ENCODE data around the gene PYROXD2. TPM values are rescaled to one million over a fixed set of nuclear protein-coding genes. Genes with fewer than 3 reads are reported as not detected.

PYROXD2 gene
- total RNA-seq, 1 donor from 2014 or later, result 5.5 TPM

GRCh38 chr10:98364432-98365102 lies 50.4 kb downstream of the PYROXD2 start:
- no peak overlapping the region for H3K27ac Mint-ChIP-seq (ENCODE audit: unreplicated experiment)
- TF ChIP-seq, protein P1, sequence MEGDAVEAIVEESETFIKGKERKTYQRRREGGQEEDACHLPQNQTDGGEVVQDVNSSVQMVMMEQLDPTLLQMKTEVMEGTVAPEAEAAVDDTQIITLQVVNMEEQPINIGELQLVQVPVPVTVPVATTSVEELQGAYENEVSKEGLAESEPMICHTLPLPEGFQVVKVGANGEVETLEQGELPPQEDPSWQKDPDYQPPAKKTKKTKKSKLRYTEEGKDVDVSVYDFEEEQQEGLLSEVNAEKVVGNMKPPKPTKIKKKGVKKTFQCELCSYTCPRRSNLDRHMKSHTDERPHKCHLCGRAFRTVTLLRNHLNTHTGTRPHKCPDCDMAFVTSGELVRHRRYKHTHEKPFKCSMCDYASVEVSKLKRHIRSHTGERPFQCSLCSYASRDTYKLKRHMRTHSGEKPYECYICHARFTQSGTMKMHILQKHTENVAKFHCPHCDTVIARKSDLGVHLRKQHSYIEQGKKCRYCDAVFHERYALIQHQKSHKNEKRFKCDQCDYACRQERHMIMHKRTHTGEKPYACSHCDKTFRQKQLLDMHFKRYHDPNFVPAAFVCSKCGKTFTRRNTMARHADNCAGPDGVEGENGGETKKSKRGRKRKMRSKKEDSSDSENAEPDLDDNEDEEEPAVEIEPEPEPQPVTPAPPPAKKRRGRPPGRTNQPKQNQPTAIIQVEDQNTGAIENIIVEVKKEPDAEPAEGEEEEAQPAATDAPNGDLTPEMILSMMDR (IDR thresholded peaks at IDR 0.05; ENCODE audit: partially characterized antibody, unreplicated experiment), result no peak
- no peaks in the 10 kb centered on the region for H3K27me3 Mint-ChIP-seq (ENCODE audit: unreplicated experiment)
- peaks cover 12% of the 10 kb centered on the region for H3K4me1 Mint-ChIP-seq (ENCODE audit: low read depth, unreplicated experiment)
- DNase-seq, result no peak
- peaks cover 5% of the 10 kb centered on the region for H3K9me3 Mint-ChIP-seq (ENCODE audit: unreplicated experiment)
- no peak overlapping the region for H3K4me3 Mint-ChIP-seq (ENCODE audit: unreplicated experiment)
- no peaks in the 10 kb centered on the region for H3K36me3 Mint-ChIP-seq (ENCODE audit: unreplicated experiment)

- no peak for DNase-seq
- H3K9me3 Mint-ChIP-seq (ENCODE audit: unreplicated experiment), result peaks cover 5% of the 10 kb centered on the region
- no peak overlapping the region for H3K27ac Mint-ChIP-seq (ENCODE audit: unreplicated experiment)
- no peaks in the 10 kb centered on the region for H3K36me3 Mint-ChIP-seq (ENCODE audit: unreplicated experiment)
- no peaks in the 10 kb centered on the region for H3K27me3 Mint-ChIP-seq (ENCODE audit: unreplicated experiment)
- peaks cover 10% of the 10 kb centered on the region for H3K4me1 Mint-ChIP-seq (ENCODE audit: low read depth, unreplicated experiment)
- TF ChIP-seq, protein P1 (IDR thresholded peaks at IDR 0.05; ENCODE audit: partially characterized antibody, unreplicated experiment), result no peak
- no peak overlapping the region for H3K4me3 Mint-ChIP-seq (ENCODE audit: unreplicated experiment)
Observed at GRCh38 chr10:98363220-98363619, 51.8 kb downstream of the PYROXD2 start.

GRCh38 chr10:98361131-98362025 lies 53.6 kb downstream of the PYROXD2 start:
- TF ChIP-seq, protein P1 (IDR thresholded peaks at IDR 0.05; ENCODE audit: partially characterized antibody, unreplicated experiment), result no peak
- Mint-ChIP-seq H3K27ac (ENCODE audit: unreplicated experiment) (no peak overlapping the region), H3K4me3 (ENCODE audit: unreplicated experiment) (no peak overlapping the region), H3K36me3 (ENCODE audit: unreplicated experiment) (no peaks in the 10 kb centered on the region), H3K27me3 (ENCODE audit: unreplicated experiment) (no peaks in the 10 kb centered on the region), H3K9me3 (ENCODE audit: unreplicated experiment) (peaks cover 2% of the 10 kb centered on the region), H3K4me1 (ENCODE audit: low read depth, unreplicated experiment) (peaks cover 10% of the 10 kb centered on the region)
- DNase-seq, result no peak

- TF ChIP-seq, protein P1 (IDR thresholded peaks at IDR 0.05; ENCODE audit: partially characterized antibody, unreplicated experiment), result no peak
- DNase-seq, result no peak
- Mint-ChIP-seq H3K9me3 (ENCODE audit: unreplicated experiment) (no peaks in the 10 kb centered on the region), H3K4me1 (ENCODE audit: low read depth, unreplicated experiment) (peaks cover 13% of the 10 kb centered on the region), H3K27me3 (ENCODE audit: unreplicated experiment) (peaks cover 2% of the 10 kb centered on the region), H3K27ac (ENCODE audit: unreplicated experiment) (peak overlapping the region; percentile 22), H3K36me3 (ENCODE audit: unreplicated experiment) (no peaks in the 10 kb centered on the region), H3K4me3 (ENCODE audit: unreplicated experiment) (no peak overlapping the region)
Observed at GRCh38 chr10:98357194-98357822, 57.7 kb downstream of the PYROXD2 start.

Data from glutamatergic neuron (in vitro differentiated cells).